Keratinocyte (primary cell): Measurements from ENCODE around the gene PRSS21. TPM values are rescaled to one million over a fixed set of nuclear protein-coding genes. Genes with fewer than 3 reads are reported as not detected.

Experiments
- DNase-seq: peaks from one replicate; pipeline ENCODE4 v3.0.0-alpha.2; 2011; ENCODE audit warnings: low read depth, missing footprints, low spot score
- FAIRE-seq: peaks from 2 replicates; lab custom pipeline; 2011; peaks lifted over from hg19 to GRCh38; lab: Jason Lieb, UNC
- H2AFZ ChIP-seq: 2 replicates; pipeline ENCODE4 v1.6.0; 2012; ENCODE audit warnings: low read length, control low read depth, inconsistent platforms; ENCODE audit not compliant: control insufficient read depth
- H3K27ac ChIP-seq: 2 replicates; pipeline ENCODE4 v1.5.1; 2011; ENCODE audit warnings: low read length; ENCODE audit not compliant: control insufficient read depth, insufficient read depth
- H3K27me3 ChIP-seq: 3 replicates; pipeline ENCODE4 v1.6.0; 2011; ENCODE audit warnings: low read length; ENCODE audit not compliant: control insufficient read depth, insufficient read depth; ENCODE audit errors: extremely low read depth
- H3K36me3 ChIP-seq, 2 experiments: 2 replicates in 1 of 2; 3 replicates in 1 of 2; pipeline ENCODE4 v1.5.1; 2011; ENCODE audit warnings: low read length in 2 of 2, mild to moderate bottlenecking in 1 of 2; ENCODE audit not compliant: control insufficient read depth in 2 of 2, insufficient read depth in 2 of 2; ENCODE audit errors: extremely low read depth in 1 of 2
- H3K4me1 ChIP-seq: 3 replicates; pipeline ENCODE4 v1.5.1; 2011; ENCODE audit warnings: low read length; ENCODE audit not compliant: control insufficient read depth, insufficient read depth; ENCODE audit errors: extremely low read depth
- H3K4me2 ChIP-seq: 3 replicates; pipeline ENCODE4 v1.6.0; 2011; ENCODE audit warnings: low read depth, low read length; ENCODE audit not compliant: control insufficient read depth, insufficient read depth; ENCODE audit errors: extremely low read depth
- H3K4me3 ChIP-seq, 3 experiments: fragments of 200-600 bp in 1 of 3; sonication (generic) in 1 of 3; 2 replicates in 2 of 3; 3 replicates in 1 of 3; pipeline ENCODE4 v1.5.1; 2011 to 2016; ENCODE audit warnings: low read length in 3 of 3, mild to moderate bottlenecking in 3 of 3, control low read depth in 2 of 3, inconsistent platforms in 1 of 3, low read depth in 1 of 3, mixed read lengths in 1 of 3, mixed run types in 1 of 3, moderate library complexity in 1 of 3; ENCODE audit not compliant: control insufficient read depth in 2 of 3, insufficient read depth in 2 of 3; ENCODE audit errors: extremely low read depth in 1 of 3
- H3K79me2 ChIP-seq: 2 replicates; pipeline ENCODE4 v1.6.0; 2012; ENCODE audit warnings: low read length; ENCODE audit not compliant: control insufficient read depth, insufficient read depth
- H3K9ac ChIP-seq: 3 replicates; pipeline ENCODE4 v1.6.0; 2011; ENCODE audit warnings: low read length; ENCODE audit not compliant: control insufficient read depth, insufficient read depth; ENCODE audit errors: extremely low read depth
- H3K9me1 ChIP-seq: 3 replicates; pipeline ENCODE4 v1.6.0; 2011; ENCODE audit warnings: low read length; ENCODE audit not compliant: control insufficient read depth, insufficient read depth; ENCODE audit errors: extremely low read depth
- H3K9me3 ChIP-seq: 2 replicates; pipeline ENCODE4 v1.5.1; 2012; ENCODE audit warnings: low read depth, low read length; ENCODE audit not compliant: control insufficient read depth
- H4K20me1 ChIP-seq: 3 replicates; pipeline ENCODE4 v1.6.0; 2011; ENCODE audit warnings: low read length; ENCODE audit not compliant: control insufficient read depth, insufficient read depth; ENCODE audit errors: extremely low read depth
- EZH2 ChIP-seq: IDR thresholded peaks from one replicate; pipeline ENCODE4 v1.6.1; 2012; ENCODE audit warnings: inconsistent platforms, mild to moderate bottlenecking, low read length, moderate library complexity
- dilution Hi-C: fragments of 300-500 bp; cut with MboI; formaldehyde crosslinking; loops from one replicate; pipeline ENCODE4 v1.7.0; 2020; ENCODE audit warnings: low sequenced_read_pairs; ENCODE audit not compliant: extremely low pct_ligation_motif_present
- polyA plus RNA-seq, 5 experiments: library from polyadenylated mRNA; depleted of rRNA in 3 of 5; stranded (reverse) in 3 of 5; stranded (forward) in 1 of 5; unstranded in 1 of 5; fragments of >200 nt; gene quantifications; 1 replicate in 1 of 5; 2 replicates in 3 of 5; 3 replicates in 1 of 5; pipeline versions ENCODE4 v1.2.1 to v1.2.3, GENCODE V29; 2011 to 2012; ENCODE audit warnings: missing spikeins in 2 of 5, low read depth in 1 of 5, low replicate concordance in 1 of 5
- TF ChIP-seq, protein P1 (sequence below), 3 experiments: IDR thresholded peaks in 1 of 3; conservative IDR thresholded peaks in 1 of 3; optimal IDR thresholded peaks in 1 of 3; 2 replicates in 2 of 3; 3 replicates in 1 of 3; pipeline versions ENCODE3 to v1.5.1; 2011; ENCODE audit warnings: low read length in 3 of 3, mild to moderate bottlenecking in 3 of 3, moderate library complexity in 2 of 3, control low read depth in 1 of 3, inconsistent platforms in 1 of 3; ENCODE audit not compliant: insufficient read depth in 2 of 3; ENCODE audit errors: extremely low read depth in 1 of 3

The PRSS21 gene
- polyA plus RNA-seq, 1 donor (not counting 4 experiments of a cell fraction or from before 2014, with no cell fraction given): 0.52 TPM

DNA sequence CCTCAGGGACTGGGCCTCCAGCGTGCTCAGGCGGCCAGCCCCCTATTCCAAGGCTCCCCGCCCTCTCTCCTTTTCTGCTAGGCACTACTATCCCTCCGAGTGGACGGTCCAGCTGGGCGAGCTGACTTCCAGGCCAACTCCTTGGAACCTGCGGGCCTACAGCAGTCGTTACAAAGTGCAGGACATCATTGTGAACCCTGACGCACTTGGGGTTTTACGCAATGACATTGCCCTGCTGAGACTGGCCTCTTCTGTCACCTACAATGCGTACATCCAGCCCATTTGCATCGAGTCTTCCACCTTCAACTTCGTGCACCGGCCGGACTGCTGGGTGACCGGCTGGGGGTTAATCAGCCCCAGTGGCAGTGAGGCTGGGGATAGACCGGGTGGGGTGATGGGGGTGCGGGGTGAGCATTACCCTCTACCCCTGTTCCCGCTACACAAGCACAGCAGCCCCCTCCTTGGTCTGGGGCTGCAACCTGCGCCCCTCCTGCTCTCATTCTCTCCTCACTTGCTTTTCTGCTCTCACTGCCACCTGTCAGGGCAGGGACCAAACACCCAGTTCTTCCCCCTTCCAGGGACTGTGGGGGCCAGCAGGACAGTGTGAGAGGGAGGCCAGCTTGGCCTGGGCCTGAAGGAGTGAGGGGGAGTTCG, 17.7 kb upstream of the PRSS21 start:
- Histone ChIP-seq H2AFZ (no peak overlapping the region), H3K9ac (no peak overlapping the region), H3K9me3 (peaks cover 5% of the 10 kb centered on the region), H3K4me3 (no peak overlapping the region), H3K36me3 (no peaks in the 10 kb centered on the region), H3K4me1 (peaks cover 14% of the 10 kb centered on the region), H3K9me1 (no peaks in the 10 kb centered on the region), H3K27ac (no peak overlapping the region), H3K27me3 (no peaks in the 10 kb centered on the region), H3K4me2 (no peak overlapping the region), H4K20me1 (no peaks in the 10 kb centered on the region), H3K79me2 (no peaks in the 10 kb centered on the region)
- TF ChIP-seq, protein P1, sequence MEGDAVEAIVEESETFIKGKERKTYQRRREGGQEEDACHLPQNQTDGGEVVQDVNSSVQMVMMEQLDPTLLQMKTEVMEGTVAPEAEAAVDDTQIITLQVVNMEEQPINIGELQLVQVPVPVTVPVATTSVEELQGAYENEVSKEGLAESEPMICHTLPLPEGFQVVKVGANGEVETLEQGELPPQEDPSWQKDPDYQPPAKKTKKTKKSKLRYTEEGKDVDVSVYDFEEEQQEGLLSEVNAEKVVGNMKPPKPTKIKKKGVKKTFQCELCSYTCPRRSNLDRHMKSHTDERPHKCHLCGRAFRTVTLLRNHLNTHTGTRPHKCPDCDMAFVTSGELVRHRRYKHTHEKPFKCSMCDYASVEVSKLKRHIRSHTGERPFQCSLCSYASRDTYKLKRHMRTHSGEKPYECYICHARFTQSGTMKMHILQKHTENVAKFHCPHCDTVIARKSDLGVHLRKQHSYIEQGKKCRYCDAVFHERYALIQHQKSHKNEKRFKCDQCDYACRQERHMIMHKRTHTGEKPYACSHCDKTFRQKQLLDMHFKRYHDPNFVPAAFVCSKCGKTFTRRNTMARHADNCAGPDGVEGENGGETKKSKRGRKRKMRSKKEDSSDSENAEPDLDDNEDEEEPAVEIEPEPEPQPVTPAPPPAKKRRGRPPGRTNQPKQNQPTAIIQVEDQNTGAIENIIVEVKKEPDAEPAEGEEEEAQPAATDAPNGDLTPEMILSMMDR (optimal IDR thresholded peaks at IDR 0.05 in 1 of 3, IDR thresholded peaks at IDR 0.05 in 1 of 3, conservative IDR thresholded peaks at IDR 0.05 in 1 of 3; ENCODE audit: extremely low read depth in 1 of 3, insufficient read depth in 2 of 3, low read length in 3 of 3): no peak
- no peak for TF ChIP-seq EZH2
- FAIRE-seq (no peak), DNase-seq (no peak)
- dilution Hi-C loops: no loop called here

DNA sequence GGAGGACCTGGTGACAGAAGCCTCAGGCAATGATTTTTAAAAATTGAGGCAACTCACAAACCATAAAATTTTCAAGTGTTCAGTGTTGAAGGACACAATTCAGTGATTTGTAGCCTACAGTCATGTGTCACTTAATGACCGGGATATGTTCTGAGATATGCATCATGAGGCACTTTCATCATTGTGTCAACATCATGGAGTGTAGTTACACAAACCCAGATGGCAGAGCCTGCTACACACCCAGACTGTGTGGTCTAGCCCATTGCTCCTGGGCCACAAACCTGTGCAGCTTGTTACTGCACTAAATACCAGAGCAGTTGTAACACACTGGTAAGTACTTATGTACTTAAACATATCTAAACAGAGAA, 17.2 kb upstream of the PRSS21 start:
- no peak overlapping the region for H3K4me3 ChIP-seq
- TF ChIP-seq EZH2: no peak
- TF ChIP-seq, protein P1 (optimal IDR thresholded peaks at IDR 0.05 in 1 of 3, IDR thresholded peaks at IDR 0.05 in 1 of 3, conservative IDR thresholded peaks at IDR 0.05 in 1 of 3; ENCODE audit: extremely low read depth in 1 of 3, insufficient read depth in 2 of 3, low read length in 3 of 3): no peak
- no peak overlapping the region for H2AFZ ChIP-seq
- dilution Hi-C loops: no loop called here
- H4K20me1 ChIP-seq: no peaks in the 10 kb centered on the region
- FAIRE-seq (no peak), DNase-seq (no peak)
- peaks cover 9% of the 10 kb centered on the region for H3K4me1 ChIP-seq
- H3K79me2 ChIP-seq: no peaks in the 10 kb centered on the region
- no peaks in the 10 kb centered on the region for H3K36me3 ChIP-seq
- no peaks in the 10 kb centered on the region for H3K9me1 ChIP-seq
- no peaks in the 10 kb centered on the region for H3K27me3 ChIP-seq
- H3K27ac ChIP-seq: no peak overlapping the region
- H3K9me3 ChIP-seq: peaks cover 9% of the 10 kb centered on the region
- H3K9ac ChIP-seq: no peak overlapping the region
- no peak overlapping the region for H3K4me2 ChIP-seq
